Neural progenitor cell (in vitro differentiated cells): ENCODE measurements around the gene ALMS1. TPM values are rescaled to one million over a fixed set of nuclear protein-coding genes. Genes with fewer than 3 reads are reported as not detected.
A peak's percentile ranks its signal among the peaks of the same experiment; 100 is the strongest.

Experiments
- DNase-seq: peaks from one replicate; pipeline ENCODE4 v3.0.0-alpha.2; 2016; ENCODE audit warnings: low spot score
- H2AFZ ChIP-seq: fragments of 200-600 bp; sonication (generic); replicated peaks from 2 replicates; pipeline ENCODE4 v1.6.1; 2016; ENCODE audit warnings: antibody characterized with exemption
- H3F3A ChIP-seq: fragments of 200-600 bp; sonication (generic); 2 replicates; pipeline ENCODE4 v1.6.1; 2016; ENCODE audit warnings: antibody characterized with exemption, low read depth
- H3K27ac ChIP-seq: fragments of 200-600 bp; sonication (generic); 2 replicates; pipeline ENCODE4 v1.5.1; 2016; ENCODE audit warnings: mild to moderate bottlenecking
- H3K27me3 ChIP-seq: fragments of 200-600 bp; sonication (generic); 2 replicates; pipeline ENCODE4 v1.6.1; 2016; ENCODE audit warnings: mild to moderate bottlenecking, moderate library complexity
- H3K36me3 ChIP-seq: fragments of 200-600 bp; sonication (generic); 2 replicates; pipeline ENCODE4 v1.5.1; 2016
- H3K4me1 ChIP-seq: fragments of 200-600 bp; sonication (generic); 2 replicates; pipeline ENCODE4 v1.6.1; 2016; ENCODE audit warnings: mixed run types
- H3K4me2 ChIP-seq: fragments of 200-600 bp; sonication (generic); 2 replicates; pipeline ENCODE4 v1.6.1; 2016
- H3K4me3 ChIP-seq: fragments of 200-600 bp; sonication (generic); 2 replicates; pipeline ENCODE4 v1.5.1; 2016
- H3K79me2 ChIP-seq: fragments of 200-600 bp; sonication (generic); 2 replicates; pipeline ENCODE4 v1.6.1; 2016; ENCODE audit warnings: low read depth
- H3K9ac ChIP-seq: fragments of 200-600 bp; sonication (generic); 2 replicates; pipeline ENCODE4 v1.6.1; 2016
- H3K9me3 ChIP-seq: fragments of 200-600 bp; sonication (generic); 2 replicates; pipeline ENCODE4 v1.5.1; 2016; ENCODE audit warnings: low read depth
- H4K20me1 ChIP-seq: fragments of 200-600 bp; sonication (generic); 2 replicates; pipeline ENCODE4 v1.6.1; 2016; ENCODE audit warnings: low read depth
- H3K27ac Mint-ChIP-seq: 3 replicates; pipeline ENCODE4 v1.8.0; 2021; ENCODE audit warnings: mixed read lengths
- H3K27me3 Mint-ChIP-seq: 2 replicates; pipeline ENCODE4 v1.8.0; 2022; ENCODE audit warnings: low read depth, mild to moderate bottlenecking, inconsistent platforms, moderate library complexity, mixed read lengths; ENCODE audit not compliant: insufficient read depth
- H3K36me3 Mint-ChIP-seq: 3 replicates; pipeline ENCODE4 v1.8.0; 2021; ENCODE audit warnings: mixed read lengths
- H3K4me1 Mint-ChIP-seq: 3 replicates; pipeline ENCODE4 v1.8.0; 2021; ENCODE audit warnings: mixed read lengths
- H3K4me3 Mint-ChIP-seq: 3 replicates; pipeline ENCODE4 v1.8.0; 2021; ENCODE audit warnings: mild to moderate bottlenecking, moderate library complexity, mixed read lengths
- H3K9me3 Mint-ChIP-seq: 3 replicates; pipeline ENCODE4 v1.8.0; 2020; ENCODE audit warnings: mixed read lengths
- EZH2 ChIP-seq: fragments of 200-600 bp; sonication (generic); IDR thresholded peaks from 2 replicates; pipeline ENCODE4 v1.6.1; 2017; ENCODE audit warnings: antibody characterized with exemption, mild to moderate bottlenecking, moderate library complexity
- EZH2phosphoT487 ChIP-seq: fragments of 200-600 bp; sonication (generic); IDR thresholded peaks from 2 replicates; pipeline ENCODE4 v1.6.1; 2017; ENCODE audit warnings: antibody characterized with exemption
- total RNA-seq: library from RNA; depleted of rRNA; stranded (reverse); fragments of >200 nt; gene quantifications from 2 replicates; pipeline ENCODE4 v1.2.3, GENCODE V29; 2015; ENCODE audit warnings: low replicate concordance
- TF ChIP-seq, protein P1 (sequence below): fragments of 200-600 bp; sonication (generic); IDR thresholded peaks from 2 replicates; pipeline ENCODE4 v1.5.1; 2017; ENCODE audit warnings: antibody characterized with exemption, mild to moderate bottlenecking

Gene ALMS1
- total RNA-seq, 1 donor from 2014 or later: 58.8 TPM

DNA sequence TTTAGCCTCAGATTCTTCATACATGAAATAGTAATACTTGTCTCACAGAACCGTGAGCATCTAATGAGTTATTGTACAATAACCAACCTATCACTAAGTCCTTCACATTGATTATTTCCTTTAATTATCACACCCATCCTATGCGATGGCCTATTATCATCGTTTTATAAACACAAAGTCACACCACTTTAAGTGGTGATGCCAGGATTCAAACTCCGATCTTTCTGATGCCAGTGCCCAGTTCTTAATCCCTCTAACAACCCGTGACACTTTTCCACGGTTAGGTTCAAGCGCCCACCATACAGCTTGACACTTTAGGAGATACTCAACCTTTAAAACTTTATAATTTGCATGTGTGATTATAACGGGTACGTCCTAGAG lies 523 bp upstream of the ALMS1 start:
- Histone ChIP-seq H3K4me2 (peak overlapping the region; percentile 91), H2AFZ (peak overlapping the region; percentile 94), H3F3A (peaks cover 17% of the 10 kb centered on the region), H3K36me3 (no peaks in the 10 kb centered on the region), H3K9me3 (no peaks in the 10 kb centered on the region), H3K4me3 (peak overlapping the region; percentile 99), H3K27ac (no peak overlapping the region), H3K79me2 (peaks cover 39% of the 10 kb centered on the region), H3K9ac (peak overlapping the region; percentile 41), H4K20me1 (peaks cover 12% of the 10 kb centered on the region), H3K27me3 (peaks cover 42% of the 10 kb centered on the region), H3K4me1 (peaks cover 19% of the 10 kb centered on the region)
- Mint-ChIP-seq H3K27me3 (peaks cover 8% of the 10 kb centered on the region), H3K4me3 (peak overlapping the region; percentile 98), H3K27ac (peak overlapping the region; percentile 50), H3K4me1 (peaks cover 15% of the 10 kb centered on the region), H3K9me3 (no peaks in the 10 kb centered on the region), H3K36me3 (peaks cover 8% of the 10 kb centered on the region)
- no peak for TF ChIP-seq EZH2phosphoT487
- TF ChIP-seq, protein P1, sequence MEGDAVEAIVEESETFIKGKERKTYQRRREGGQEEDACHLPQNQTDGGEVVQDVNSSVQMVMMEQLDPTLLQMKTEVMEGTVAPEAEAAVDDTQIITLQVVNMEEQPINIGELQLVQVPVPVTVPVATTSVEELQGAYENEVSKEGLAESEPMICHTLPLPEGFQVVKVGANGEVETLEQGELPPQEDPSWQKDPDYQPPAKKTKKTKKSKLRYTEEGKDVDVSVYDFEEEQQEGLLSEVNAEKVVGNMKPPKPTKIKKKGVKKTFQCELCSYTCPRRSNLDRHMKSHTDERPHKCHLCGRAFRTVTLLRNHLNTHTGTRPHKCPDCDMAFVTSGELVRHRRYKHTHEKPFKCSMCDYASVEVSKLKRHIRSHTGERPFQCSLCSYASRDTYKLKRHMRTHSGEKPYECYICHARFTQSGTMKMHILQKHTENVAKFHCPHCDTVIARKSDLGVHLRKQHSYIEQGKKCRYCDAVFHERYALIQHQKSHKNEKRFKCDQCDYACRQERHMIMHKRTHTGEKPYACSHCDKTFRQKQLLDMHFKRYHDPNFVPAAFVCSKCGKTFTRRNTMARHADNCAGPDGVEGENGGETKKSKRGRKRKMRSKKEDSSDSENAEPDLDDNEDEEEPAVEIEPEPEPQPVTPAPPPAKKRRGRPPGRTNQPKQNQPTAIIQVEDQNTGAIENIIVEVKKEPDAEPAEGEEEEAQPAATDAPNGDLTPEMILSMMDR: no peak
- TF ChIP-seq EZH2: no peak
- no peak for DNase-seq

DNA sequence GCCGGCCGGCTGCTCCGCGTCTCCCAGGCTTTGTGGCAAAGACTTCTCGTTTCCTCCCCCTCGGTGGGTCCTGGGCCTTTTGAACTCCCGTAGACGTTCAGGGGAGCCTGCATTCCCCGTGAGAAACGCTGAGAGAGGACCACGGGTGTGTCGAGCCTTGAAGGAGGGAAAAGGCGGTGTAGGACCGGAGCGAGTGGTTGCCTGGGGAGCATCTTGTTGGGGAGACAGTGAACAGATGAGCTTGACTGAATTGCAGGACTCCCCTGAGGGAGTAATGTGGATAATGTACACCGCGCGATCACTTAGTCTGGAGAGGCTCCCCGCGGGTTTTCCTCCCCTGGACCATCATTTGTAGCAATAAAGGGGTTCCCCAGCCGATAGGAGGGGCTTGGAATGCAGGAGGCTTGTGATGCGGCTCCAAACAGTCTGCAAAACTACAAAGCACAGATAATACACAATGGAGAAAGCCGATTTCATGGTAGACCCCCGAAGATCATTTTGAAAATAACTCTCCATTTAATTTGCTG lies 769 bp downstream of the ALMS1 start:
- H3K4me3 Mint-ChIP-seq: peak overlapping the region; percentile 98
- peak; percentile 53 for DNase-seq
- TF ChIP-seq EZH2phosphoT487 (no peak), EZH2 (no peak)
- TF ChIP-seq, protein P1: no peak
- peak overlapping the region; percentile 74 for H3K9ac ChIP-seq
- H3K4me1 Mint-ChIP-seq: peaks cover 15% of the 10 kb centered on the region
- H3K27ac Mint-ChIP-seq: peak overlapping the region; percentile 79
- peaks cover 52% of the 10 kb centered on the region for H3K79me2 ChIP-seq
- H3K4me2 ChIP-seq: peak overlapping the region; percentile 87
- H3K27me3 ChIP-seq: peaks cover 29% of the 10 kb centered on the region
- peaks cover 8% of the 10 kb centered on the region for H3K27me3 Mint-ChIP-seq
- H3F3A ChIP-seq: peaks cover 17% of the 10 kb centered on the region
- peaks cover 14% of the 10 kb centered on the region for H3K36me3 Mint-ChIP-seq
- peaks cover 12% of the 10 kb centered on the region for H4K20me1 ChIP-seq
- H3K9me3 Mint-ChIP-seq: peaks cover 2% of the 10 kb centered on the region
- peak overlapping the region; percentile 99 for H3K4me3 ChIP-seq
- peak overlapping the region; percentile 93 for H2AFZ ChIP-seq
- H3K27ac ChIP-seq: peak overlapping the region; percentile 91
- no peaks in the 10 kb centered on the region for H3K9me3 ChIP-seq
- H3K4me1 ChIP-seq: peaks cover 19% of the 10 kb centered on the region
- H3K36me3 ChIP-seq: no peaks in the 10 kb centered on the region

DNA sequence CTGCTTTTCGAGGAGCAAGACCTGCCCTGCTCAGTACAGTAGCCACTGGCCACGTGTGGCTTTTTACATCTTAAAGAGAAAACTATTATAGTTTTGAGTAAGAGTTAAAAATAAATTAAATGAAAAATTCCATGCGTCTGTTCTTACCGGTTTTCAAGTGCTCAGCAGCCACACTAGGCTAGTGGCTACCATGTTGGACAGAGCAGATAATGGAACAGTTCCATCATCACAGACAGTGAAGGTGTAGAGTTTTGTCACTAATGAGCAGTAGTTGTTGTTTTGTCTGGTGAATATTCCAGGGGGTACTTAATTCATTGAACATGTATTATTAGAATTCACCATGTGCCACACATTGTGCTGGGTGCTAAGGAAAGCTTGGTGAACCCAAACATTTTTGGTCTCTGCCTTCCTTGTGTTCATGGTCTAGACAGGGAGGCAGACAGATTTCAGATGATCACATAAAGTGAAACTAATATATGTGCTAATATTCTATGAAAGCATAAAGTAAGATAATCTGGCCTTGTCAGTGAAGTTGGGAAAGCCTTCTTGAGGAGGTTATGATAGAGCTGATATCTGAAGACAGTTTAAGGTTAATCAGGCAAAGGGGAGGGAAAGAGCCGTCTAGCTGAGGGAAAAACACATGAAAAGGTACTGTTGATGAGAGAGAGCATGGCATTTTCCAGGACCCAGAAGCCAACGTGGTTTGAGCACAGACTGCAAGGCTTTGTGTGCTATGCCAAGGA lies 1.4 kb downstream of the ALMS1 start:
- TF ChIP-seq EZH2phosphoT487 (no peak), EZH2 (no peak)
- TF ChIP-seq, protein P1: no peak
- DNase-seq: no peak
- Histone ChIP-seq H3K36me3 (no peaks in the 10 kb centered on the region), H3K79me2 (peaks cover 59% of the 10 kb centered on the region), H3F3A (peaks cover 17% of the 10 kb centered on the region), H3K4me1 (peaks cover 19% of the 10 kb centered on the region), H3K9me3 (no peaks in the 10 kb centered on the region), H3K27me3 (peaks cover 23% of the 10 kb centered on the region), H2AFZ (no peak overlapping the region), H3K9ac (peak overlapping the region; percentile 74), H3K27ac (peak overlapping the region; percentile 91), H4K20me1 (peaks cover 12% of the 10 kb centered on the region), H3K4me3 (peak overlapping the region; percentile 99), H3K4me2 (peak overlapping the region; percentile 87)
- Mint-ChIP-seq H3K9me3 (peaks cover 4% of the 10 kb centered on the region), H3K27ac (no peak overlapping the region), H3K4me3 (peak overlapping the region; percentile 98), H3K36me3 (peaks cover 19% of the 10 kb centered on the region), H3K4me1 (peaks cover 15% of the 10 kb centered on the region), H3K27me3 (peaks cover 8% of the 10 kb centered on the region)
